HG03280 (cell line): ENCODE measurements around the gene CSGALNACT2.
A peak's percentile ranks its signal among the peaks of the same experiment; 100 is the strongest.

Experiments used
- ATAC-seq: cut with Tn5 transposase; IDR thresholded peaks from one replicate; pipeline ENCODE4 v1.9.1; 2021; ENCODE audit warnings: mild to moderate bottlenecking, moderate library complexity; ENCODE audit not compliant: unreplicated experiment

The CSGALNACT2 gene

GRCh38 chr10:43111921-43112607 lies 26.2 kb upstream of the CSGALNACT2 start:
- no peak for ATAC-seq

DNA sequence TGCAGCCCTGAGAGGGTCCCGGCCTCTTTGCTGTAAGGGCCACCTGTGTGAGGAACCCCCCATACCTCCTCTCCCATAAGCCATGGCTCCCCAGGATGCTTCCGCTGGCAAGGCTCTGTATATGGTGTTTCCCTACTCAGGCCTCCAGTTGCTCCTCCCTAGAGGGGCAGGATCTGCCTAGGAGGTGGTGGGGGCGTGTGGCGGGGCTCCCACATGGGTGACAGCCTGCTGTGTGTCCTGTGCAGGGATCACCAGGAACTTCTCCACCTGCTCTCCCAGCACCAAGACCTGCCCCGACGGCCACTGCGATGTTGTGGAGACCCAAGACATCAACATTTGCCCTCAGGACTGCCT lies 25.7 kb upstream of the CSGALNACT2 start:
- ATAC-seq: no peak

GRCh38 chr10:43113201-43114087 lies 24.8 kb upstream of the CSGALNACT2 start:
- no peak for ATAC-seq

DNA sequence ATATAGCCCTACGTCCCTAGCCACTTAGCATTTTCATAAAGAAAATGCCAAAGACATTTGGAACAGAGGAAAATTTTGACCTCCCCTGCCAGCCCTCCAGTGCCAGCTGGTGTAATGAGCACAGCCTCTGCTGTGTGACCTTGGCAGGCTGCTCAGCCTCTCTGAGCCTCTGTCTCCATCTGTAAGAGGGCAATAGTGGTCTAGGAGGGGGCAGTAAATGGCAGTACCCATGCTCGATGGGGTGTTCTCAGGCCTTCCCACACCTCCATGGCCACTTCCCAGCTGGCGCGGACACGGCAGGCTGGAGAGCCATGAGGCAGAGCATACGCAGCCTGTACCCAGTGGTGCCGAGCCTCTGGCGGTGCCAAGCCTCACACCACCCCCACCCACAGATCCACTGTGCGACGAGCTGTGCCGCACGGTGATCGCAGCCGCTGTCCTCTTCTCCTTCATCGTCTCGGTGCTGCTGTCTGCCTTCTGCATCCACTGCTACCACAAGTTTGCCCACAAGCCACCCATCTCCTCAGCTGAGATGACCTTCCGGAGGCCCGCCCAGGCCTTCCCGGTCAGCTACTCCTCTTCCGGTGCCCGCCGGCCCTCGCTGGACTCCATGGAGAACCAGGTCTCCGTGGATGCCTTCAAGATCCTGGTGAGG lies 24.0 kb upstream of the CSGALNACT2 start:
- no peak for ATAC-seq

DNA sequence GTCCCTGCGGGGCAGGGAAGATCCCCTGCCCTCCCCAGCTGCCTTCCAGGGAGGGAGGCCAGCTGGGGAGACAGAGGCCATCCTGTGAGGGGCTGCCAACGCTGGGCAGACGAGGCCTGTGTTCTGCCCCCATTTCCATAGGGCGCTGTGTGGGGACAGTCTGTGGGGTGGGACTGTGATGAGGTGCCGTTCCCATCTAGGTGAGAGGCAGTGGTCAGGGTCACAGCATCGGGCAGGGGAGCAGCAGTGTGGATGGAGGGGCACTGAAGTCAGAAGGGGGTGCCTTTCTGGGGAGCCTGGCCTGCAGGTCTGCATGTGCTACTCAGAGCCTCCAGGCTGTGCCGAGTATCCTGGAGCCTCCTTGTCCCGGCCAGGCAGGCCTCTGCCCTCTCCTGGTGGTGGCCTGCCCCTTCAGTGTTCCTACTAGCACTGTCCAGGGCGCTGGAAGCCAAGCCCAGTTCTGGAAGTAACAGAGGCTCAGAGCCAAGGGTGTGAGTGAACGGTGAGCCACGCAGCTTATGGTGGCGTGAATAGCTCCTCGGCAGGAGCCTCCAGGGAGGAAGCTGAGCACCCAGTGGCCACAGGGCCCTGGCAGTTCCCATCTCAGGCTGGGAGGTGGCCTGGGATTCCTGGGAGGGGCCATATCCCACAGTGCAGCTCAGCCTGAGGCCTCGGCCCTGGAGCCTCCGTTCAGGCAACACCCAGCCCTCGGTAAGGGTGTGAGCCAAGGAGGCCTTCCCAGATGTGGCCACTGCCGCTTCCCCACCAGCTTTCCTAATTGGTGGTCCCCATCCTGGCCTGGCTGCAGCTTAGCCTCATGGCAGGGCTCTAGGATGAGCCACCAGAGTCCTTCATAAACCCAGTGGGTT lies 23.3 kb upstream of the CSGALNACT2 start:
- ATAC-seq: no peak

DNA sequence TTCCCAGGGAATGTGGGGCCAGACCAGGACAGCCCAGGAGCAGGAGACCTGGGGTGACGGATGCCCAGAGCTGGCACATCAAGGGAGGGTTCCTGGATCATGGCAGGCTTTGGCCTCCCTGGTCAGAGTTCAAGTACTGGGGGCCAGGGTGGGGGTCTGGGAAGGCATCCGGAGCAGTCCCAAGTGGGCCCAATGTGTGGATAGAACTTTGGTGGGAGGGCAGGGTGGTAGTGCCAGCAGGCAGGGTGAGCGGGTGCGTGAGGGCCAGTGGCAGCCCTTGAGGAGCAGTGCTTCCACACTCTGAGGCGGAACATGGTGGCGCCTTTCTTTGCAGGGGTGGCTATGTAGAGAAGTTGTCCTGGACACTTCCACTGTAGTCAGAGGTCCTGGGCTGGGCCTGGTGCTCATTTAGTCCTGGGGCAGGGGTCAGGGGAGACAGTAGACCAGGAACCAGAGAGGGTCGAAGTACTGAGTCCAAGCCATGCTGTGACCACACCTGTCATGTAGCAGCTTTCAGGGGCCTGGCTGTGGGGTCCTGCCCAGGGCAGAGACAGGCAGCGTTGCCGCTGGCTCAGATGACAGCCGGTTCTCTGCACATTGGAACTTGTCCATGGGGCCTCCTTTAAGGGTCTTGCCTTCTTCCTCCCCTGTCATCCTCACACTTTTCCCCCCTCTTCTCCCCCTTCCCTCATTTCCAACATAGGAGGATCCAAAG lies 22.2 kb upstream of the CSGALNACT2 start:
- ATAC-seq: no peak

DNA sequence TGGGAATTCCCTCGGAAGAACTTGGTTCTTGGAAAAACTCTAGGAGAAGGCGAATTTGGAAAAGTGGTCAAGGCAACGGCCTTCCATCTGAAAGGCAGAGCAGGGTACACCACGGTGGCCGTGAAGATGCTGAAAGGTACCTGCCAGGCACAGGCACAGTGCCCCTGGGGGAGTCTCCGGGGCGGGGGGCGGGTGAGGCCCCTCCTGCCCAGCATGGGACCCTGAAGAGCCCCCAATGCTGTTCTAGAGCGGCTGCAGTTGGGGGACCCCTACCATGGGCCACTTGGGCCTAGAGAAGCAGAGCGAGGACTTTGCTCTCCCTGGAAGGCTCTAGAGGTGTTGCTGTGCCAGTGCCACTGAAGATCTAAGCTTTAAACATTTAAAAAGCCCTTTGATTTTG lies 21.6 kb upstream of the CSGALNACT2 start:
- no peak for ATAC-seq

- ATAC-seq: no peak
Observed at GRCh38 chr10:43117031-43117776, 21.0 kb upstream of the CSGALNACT2 start.

- ATAC-seq: no peak
Observed at GRCh38 chr10:43117777-43118583, 20.3 kb upstream of the CSGALNACT2 start.

- no peak for ATAC-seq
Observed at GRCh38 chr10:43118631-43119415, 19.4 kb upstream of the CSGALNACT2 start.

- ATAC-seq: no peak
Observed at GRCh38 chr10:43119416-43120115, 18.7 kb upstream of the CSGALNACT2 start.

DNA sequence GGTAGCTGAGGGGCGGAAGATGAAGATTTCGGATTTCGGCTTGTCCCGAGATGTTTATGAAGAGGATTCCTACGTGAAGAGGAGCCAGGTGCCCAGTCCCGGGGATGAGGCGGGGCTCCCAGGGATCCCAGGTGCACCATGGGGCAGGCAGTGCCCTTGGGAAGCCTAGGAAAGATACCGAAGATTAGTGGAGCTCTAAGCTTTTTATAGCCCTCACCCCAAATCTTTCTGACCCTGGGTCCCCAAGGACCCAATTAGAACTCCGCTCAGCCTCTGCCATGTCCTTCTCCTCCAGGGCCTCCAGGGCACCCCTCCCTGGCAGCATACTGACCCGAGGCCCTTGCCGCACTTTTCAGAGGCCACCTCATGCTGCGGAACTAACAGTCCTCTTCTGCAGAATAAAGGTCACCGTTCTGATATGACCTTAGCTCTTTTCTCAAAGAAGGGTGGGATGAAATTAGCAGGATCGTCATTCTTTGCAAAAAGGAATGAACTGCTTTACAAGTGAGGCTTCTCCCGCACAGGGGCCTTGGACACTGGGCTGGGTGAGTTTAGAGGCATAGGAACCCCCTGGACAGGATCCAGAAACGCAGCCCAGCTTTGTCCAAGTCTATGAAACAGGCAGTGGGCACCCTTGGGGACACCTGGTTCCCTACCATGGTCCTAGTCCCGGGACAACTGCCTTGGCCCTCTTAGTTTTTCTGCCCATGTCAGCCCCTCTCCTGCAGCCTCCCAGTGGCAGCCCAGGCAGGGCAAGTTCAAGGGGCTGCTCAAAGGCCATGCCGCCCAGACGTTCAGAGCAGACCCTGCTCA lies 17.9 kb upstream of the CSGALNACT2 start:
- ATAC-seq: no peak

GRCh38 chr10:43120929-43121314 lies 17.3 kb upstream of the CSGALNACT2 start:
- peak; percentile 74 for ATAC-seq

GRCh38 chr10:43121444-43121843 lies 16.8 kb upstream of the CSGALNACT2 start:
- ATAC-seq: peak; percentile 16

GRCh38 chr10:43122096-43122495 lies 16.1 kb upstream of the CSGALNACT2 start:
- no peak for ATAC-seq

GRCh38 chr10:43122826-43123225 lies 15.4 kb upstream of the CSGALNACT2 start:
- no peak for ATAC-seq
